WTC11 (cell line): ENCODE results near the gene MTCL1. TPM values are rescaled to one million over a fixed set of nuclear protein-coding genes. Genes with fewer than 3 reads are reported as not detected.

Experiments used
- ATAC-seq: fragments of 200-7000 bp; cut with Tn5 transposase; 2 replicates; pipeline ENCODE4 v1.10.0; 2021; ENCODE audit warnings: mild to moderate bottlenecking, moderate library complexity
- CTCF ChIA-PET: fragments of 300-600 bp; sonication (Branson Sonifier 250); formaldehyde crosslinking; loops from one replicate; lab custom pipeline; 2021; ENCODE audit warnings: antibody characterized with exemption; lab: Charles Lee
- POLR2A ChIA-PET: fragments of 350-600 bp; sonication (Branson Sonifier 250); formaldehyde crosslinking; loops from one replicate; lab custom pipeline; 2021; ENCODE audit warnings: antibody characterized with exemption; lab: Charles Lee
- DNase-seq: peaks from one replicate; pipeline ENCODE4 v3.0.0; 2021; ENCODE audit warnings: low spot score
- H3K27ac Mint-ChIP-seq: 2 replicates; pipeline ENCODE4 v1.8.0; 2021; ENCODE audit warnings: mixed read lengths
- H3K27me3 Mint-ChIP-seq: 2 replicates; pipeline ENCODE4 v1.8.0; 2021; ENCODE audit warnings: low read depth, mild to moderate bottlenecking, moderate library complexity, mixed read lengths
- H3K36me3 Mint-ChIP-seq: 2 replicates; pipeline ENCODE4 v1.8.0; 2021; ENCODE audit warnings: mixed read lengths
- H3K4me1 Mint-ChIP-seq: 2 replicates; pipeline ENCODE4 v1.8.0; 2022; ENCODE audit warnings: mixed read lengths
- H3K4me3 Mint-ChIP-seq: 2 replicates; pipeline ENCODE4 v1.8.0; 2021; ENCODE audit warnings: mild to moderate bottlenecking, moderate library complexity, mixed read lengths
- H3K9me3 Mint-ChIP-seq: 2 replicates; pipeline ENCODE4 v1.8.0; 2021; ENCODE audit warnings: mixed read lengths
- ATF1 ChIP-seq: sonication (generic); formaldehyde crosslinking; IDR thresholded peaks from 2 replicates; pipeline ENCODE4 v1.8.1; 2023; ENCODE audit warnings: mild to moderate bottlenecking, moderate library complexity, missing genetic modification reagents
- CBFB ChIP-seq: sonication (generic); formaldehyde crosslinking; IDR thresholded peaks from 2 replicates; pipeline ENCODE4 v1.8.1; 2022; ENCODE audit warnings: mild to moderate bottlenecking, low read depth, missing genetic modification reagents
- EMX1 ChIP-seq: fragments of 250-450 bp; sonication (Bioruptor Pico); IDR thresholded peaks from 2 replicates; pipeline ENCODE4 v1.8.0; 2021; ENCODE audit warnings: mild to moderate bottlenecking
- ETV6 ChIP-seq: sonication (generic); formaldehyde crosslinking; IDR thresholded peaks from 2 replicates; pipeline ENCODE4 v1.8.1; 2022; ENCODE audit warnings: mild to moderate bottlenecking, missing genetic modification reagents
- FOXK1 ChIP-seq: sonication (generic); formaldehyde crosslinking; IDR thresholded peaks from 2 replicates; pipeline ENCODE4 v1.8.0; 2022; ENCODE audit warnings: mild to moderate bottlenecking, moderate library complexity, missing genetic modification reagents
- FOXP4 ChIP-seq: sonication (generic); formaldehyde crosslinking; IDR thresholded peaks from 2 replicates; pipeline ENCODE4 v1.8.0; 2022; ENCODE audit warnings: mild to moderate bottlenecking, missing genetic modification reagents
- NFATC4 ChIP-seq: fragments of 250-450 bp; sonication (Bioruptor Pico); IDR thresholded peaks from 2 replicates; pipeline ENCODE4 v1.9.0; 2021; ENCODE audit warnings: mild to moderate bottlenecking
- PRRX2 ChIP-seq: fragments of 250-450 bp; sonication (Bioruptor Pico); IDR thresholded peaks from 2 replicates; pipeline ENCODE4 v1.8.0; 2021; ENCODE audit warnings: mild to moderate bottlenecking
- RELA ChIP-seq: sonication (generic); formaldehyde crosslinking; IDR thresholded peaks from 2 replicates; pipeline ENCODE4 v1.8.1; 2022; ENCODE audit warnings: missing genetic modification reagents, mild to moderate bottlenecking, borderline replicate concordance
- TEAD1 ChIP-seq: sonication (generic); formaldehyde crosslinking; IDR thresholded peaks from 2 replicates; pipeline ENCODE4 v1.8.0; 2022; ENCODE audit warnings: mild to moderate bottlenecking, missing genetic modification reagents
- ZNF138 ChIP-seq: sonication (generic); formaldehyde crosslinking; conservative IDR thresholded peaks from 2 replicates; pipeline ENCODE4 v1.8.1; 2022; ENCODE audit warnings: mild to moderate bottlenecking, moderate library complexity, missing genetic modification reagents
- ZNF263 ChIP-seq: sonication (generic); formaldehyde crosslinking; IDR thresholded peaks from 2 replicates; pipeline ENCODE4 v1.8.1; 2022; ENCODE audit warnings: low read depth, mild to moderate bottlenecking, moderate library complexity, missing genetic modification reagents
- total RNA-seq: library from RNA; stranded (reverse); gene quantifications from 3 replicates; pipeline ENCODE4 v1.2.3, GENCODE V29; 2021
- TF ChIP-seq, protein P1 (sequence below): fragments of 250-450 bp; sonication (Bioruptor Pico); conservative IDR thresholded peaks from 2 replicates; pipeline ENCODE4 v1.9.0; 2021; ENCODE audit warnings: mild to moderate bottlenecking
- TF ChIP-seq, protein P2 (sequence below): sonication (generic); formaldehyde crosslinking; IDR thresholded peaks from 2 replicates; pipeline ENCODE4 v1.8.1; 2023; ENCODE audit warnings: mild to moderate bottlenecking, missing genetic modification reagents, moderate library complexity
- TF ChIP-seq, protein P3 (sequence below): sonication (generic); formaldehyde crosslinking; IDR thresholded peaks from 2 replicates; pipeline ENCODE4 v1.8.1; 2022; ENCODE audit warnings: mild to moderate bottlenecking, moderate library complexity, missing genetic modification reagents
- TF ChIP-seq, protein P4 (sequence below): sonication (generic); formaldehyde crosslinking; IDR thresholded peaks from 2 replicates; pipeline ENCODE4 v1.8.0; 2022; ENCODE audit warnings: mild to moderate bottlenecking, missing genetic modification reagents

Gene MTCL1
- total RNA-seq, 1 experiment from 2014 or later: 64.3 TPM

DNA sequence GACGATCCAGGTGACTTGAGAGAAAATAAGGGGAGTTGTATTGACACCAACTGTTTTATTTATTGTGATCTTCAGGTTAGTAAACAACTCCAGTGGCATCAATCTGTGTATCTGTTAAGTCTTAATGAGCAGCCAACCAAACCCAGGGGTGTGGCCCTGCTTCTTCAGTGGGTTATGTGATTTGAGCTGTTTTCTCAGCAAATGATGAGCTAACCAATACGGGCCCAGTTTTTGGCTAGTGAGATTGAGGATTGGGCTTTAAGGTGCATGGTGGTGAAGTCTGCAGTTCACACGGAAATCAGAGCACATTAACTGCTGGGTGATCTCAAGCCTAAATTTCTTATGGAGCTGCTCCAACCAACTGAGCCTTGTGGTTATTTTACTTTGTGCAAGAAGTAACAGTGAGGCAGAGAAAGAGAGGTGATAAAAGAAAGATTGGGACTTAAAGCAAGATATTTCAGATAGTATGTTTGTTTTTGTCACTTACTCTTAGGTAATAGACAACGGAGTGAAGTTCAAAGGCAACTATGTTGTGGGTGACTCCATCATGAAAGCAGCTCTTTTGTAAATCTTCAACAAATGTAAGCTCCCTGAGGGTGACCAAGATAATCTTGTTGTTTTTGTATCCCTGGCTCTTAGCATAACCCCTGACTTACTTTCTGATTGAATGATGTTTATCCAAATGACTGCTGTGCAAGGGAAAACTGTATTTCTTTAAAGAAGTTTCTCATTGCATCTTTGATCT lies 2.4 kb downstream of the MTCL1 start (continued):
- TF ChIP-seq RELA (CRISPR knock-in tag) (no peak), ZNF263 (CRISPR knock-in tag) (no peak), FOXK1 (no peak), FOXP4 (CRISPR knock-in tag) (no peak), NFATC4 (CRISPR knock-in tag) (no peak), PRRX2 (CRISPR knock-in tag) (no peak)
- TF ChIP-seq, protein P1, sequence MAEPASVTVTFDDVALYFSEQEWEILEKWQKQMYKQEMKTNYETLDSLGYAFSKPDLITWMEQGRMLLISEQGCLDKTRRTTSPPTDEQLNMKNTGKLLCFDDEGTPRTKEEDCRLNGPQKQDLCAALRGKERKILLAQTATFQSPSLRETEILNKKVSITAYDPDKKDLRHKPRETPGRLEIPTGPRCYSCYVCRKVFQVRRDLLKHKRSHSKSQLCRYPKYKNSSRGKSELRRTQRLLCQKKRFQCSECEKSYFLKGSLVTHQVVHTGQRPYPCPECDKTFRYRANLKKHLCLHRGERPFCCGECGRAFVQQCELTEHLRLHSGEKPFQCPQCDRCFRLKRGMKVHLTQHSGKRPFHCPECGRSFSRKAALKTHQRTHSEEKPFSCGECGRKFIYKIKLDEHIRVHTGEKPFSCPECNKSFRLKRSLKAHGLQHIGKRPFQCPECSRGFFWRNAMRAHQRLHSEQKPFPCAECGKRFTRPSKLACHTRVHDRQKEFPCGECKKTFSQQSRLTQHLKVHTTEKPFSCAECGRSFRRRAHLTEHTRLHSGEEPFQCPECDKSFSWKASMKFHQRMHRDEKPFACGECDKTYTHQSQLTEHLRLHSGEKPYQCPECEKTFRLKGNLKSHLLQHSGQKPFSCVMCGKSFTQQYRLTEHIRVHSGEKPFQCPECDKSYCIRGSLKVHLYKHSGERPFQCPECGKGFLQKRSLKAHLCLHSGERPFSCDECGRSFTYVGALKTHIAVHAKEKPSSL (CRISPR knock-in tag): no peak
- TF ChIP-seq, protein P2, sequence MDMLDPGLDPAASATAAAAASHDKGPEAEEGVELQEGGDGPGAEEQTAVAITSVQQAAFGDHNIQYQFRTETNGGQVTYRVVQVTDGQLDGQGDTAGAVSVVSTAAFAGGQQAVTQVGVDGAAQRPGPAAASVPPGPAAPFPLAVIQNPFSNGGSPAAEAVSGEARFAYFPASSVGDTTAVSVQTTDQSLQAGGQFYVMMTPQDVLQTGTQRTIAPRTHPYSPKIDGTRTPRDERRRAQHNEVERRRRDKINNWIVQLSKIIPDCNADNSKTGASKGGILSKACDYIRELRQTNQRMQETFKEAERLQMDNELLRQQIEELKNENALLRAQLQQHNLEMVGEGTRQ (CRISPR knock-in tag): no peak
- TF ChIP-seq, all 79 proteins: peak for 0

GRCh38 chr18:8708670-8709069 lies 3.3 kb downstream of the MTCL1 start:
- no peak for DNase-seq
- 0 out of 2 replicates have a peak, but pooled peaks cover 3% of the 10 kb centered on the region for H3K9me3 Mint-ChIP-seq
- ChIA-PET POLR2A (no interaction called here), CTCF (interaction anchor here (1.2 to 5.1 kb wide), 4 partner anchors 9 to 278 kb away, joined by 5 to 28 read pairs (median 18); partner anchors contain the start of gene RAB12)
- H3K27ac Mint-ChIP-seq: peak overlapping the region; percentile 38
- H3K36me3 Mint-ChIP-seq: peaks cover 11% of the 10 kb centered on the region
- H3K27me3 Mint-ChIP-seq: peaks cover 11% of the 10 kb centered on the region
- TF ChIP-seq ATF1 (CRISPR knock-in tag) (no peak), TEAD1 (CRISPR knock-in tag) (no peak), ETV6 (CRISPR knock-in tag) (no peak), ZNF263 (CRISPR knock-in tag) (no peak), EMX1 (CRISPR knock-in tag) (no peak), ZNF138 (CRISPR knock-in tag) (no peak), CBFB (no peak)
- TF ChIP-seq, protein P3, sequence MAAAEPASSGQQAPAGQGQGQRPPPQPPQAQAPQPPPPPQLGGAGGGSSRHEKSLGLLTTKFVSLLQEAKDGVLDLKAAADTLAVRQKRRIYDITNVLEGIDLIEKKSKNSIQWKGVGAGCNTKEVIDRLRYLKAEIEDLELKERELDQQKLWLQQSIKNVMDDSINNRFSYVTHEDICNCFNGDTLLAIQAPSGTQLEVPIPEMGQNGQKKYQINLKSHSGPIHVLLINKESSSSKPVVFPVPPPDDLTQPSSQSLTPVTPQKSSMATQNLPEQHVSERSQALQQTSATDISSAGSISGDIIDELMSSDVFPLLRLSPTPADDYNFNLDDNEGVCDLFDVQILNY (CRISPR knock-in tag): no peak
- TF ChIP-seq, protein P4, sequence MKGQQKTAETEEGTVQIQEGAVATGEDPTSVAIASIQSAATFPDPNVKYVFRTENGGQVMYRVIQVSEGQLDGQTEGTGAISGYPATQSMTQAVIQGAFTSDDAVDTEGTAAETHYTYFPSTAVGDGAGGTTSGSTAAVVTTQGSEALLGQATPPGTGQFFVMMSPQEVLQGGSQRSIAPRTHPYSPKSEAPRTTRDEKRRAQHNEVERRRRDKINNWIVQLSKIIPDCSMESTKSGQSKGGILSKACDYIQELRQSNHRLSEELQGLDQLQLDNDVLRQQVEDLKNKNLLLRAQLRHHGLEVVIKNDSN (CRISPR knock-in tag): no peak
- H3K4me1 Mint-ChIP-seq: peaks cover 52% of the 10 kb centered on the region
- peak overlapping the region; percentile 99 for H3K4me3 Mint-ChIP-seq
- ATAC-seq: no peak
